ENCODE measurements around the gene DAPK2.
A peak's percentile ranks its signal among the peaks of the same experiment; 100 is the strongest.

Gene DAPK2

DNA sequence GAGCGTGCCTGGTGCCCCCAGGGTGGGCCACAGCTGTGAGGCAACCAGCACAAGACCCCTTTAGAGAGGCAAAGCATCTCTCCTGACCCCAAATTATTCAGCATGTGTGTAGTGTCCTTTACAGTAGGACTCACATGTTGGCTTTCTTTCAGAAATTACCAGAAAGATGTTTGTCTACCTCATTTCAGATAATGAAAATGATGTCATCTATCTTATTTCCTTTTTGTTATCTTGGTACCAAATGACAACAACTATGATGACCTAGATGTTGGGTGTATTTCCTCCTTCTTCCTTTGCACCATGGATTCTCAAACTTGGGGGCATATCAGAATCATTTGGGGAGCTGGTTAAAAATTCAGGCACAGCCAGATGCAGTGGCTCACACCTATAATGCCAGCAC is 50.5 kb downstream of the DAPK2 start:
- DNase-seq: no peak

DNA sequence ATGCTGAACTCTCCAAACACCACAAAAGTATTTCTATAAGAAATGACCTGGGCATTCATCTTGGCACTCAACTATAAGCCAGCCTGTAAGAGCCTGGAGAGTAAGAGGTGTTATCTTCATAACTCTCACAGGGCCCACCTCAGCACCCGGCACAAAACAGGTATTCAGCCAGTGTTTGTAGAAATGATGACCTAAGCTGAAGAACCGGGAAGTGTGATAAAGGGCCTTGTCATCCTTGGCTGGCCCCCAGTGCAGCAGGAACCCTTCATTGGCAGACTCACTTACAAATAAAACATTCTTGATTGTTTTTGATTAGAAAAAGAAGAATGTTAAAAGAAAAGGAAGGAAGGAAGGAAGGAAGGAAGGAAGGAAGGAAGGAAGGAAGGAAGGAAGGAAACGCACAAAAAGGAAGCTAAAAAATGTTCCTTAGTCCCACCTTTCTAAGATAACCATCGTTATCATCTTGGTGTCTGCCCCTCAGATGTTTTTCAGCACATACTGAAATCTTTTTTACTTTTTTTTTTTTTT is 52.1 kb downstream of the DAPK2 start:
- no peak for DNase-seq

DNA sequence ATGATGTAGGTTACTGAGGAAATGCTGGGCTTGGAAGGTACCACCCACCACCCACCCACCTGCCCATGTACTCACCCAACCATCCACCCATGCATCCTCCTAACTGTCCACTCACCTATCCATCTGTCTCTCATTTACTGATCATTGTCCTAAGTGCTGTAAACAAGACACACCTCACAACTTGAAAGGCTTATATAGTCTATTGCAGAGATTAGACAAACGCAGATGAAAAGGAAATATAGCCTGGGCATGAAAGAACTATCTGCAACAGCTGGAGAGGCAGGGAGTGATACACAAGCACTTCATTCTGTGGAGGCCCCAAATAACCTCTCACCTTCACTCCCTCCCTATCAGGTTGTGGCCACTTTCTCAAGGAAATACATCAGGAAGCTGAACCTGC is 54.0 kb downstream of the DAPK2 start:
- DNase-seq: no peak

DNA sequence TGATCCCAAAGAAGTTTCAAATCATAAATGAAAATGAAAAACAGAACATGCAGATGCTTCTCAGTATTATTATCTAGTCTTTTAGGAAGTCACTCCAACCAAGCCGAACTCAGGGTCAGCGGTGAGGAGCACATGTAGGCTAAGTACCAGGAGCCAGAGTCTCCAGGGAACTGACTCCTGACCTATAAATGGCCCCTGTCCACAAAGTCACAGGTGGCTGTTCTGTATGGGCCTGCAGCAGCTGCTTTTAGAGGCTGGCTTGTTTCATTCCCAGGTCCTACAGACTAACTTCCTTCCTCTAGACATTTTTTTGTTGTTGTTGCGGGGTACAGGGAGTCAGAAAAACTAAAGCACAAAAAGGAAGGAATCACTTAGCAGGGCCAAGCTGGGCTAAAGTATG is 54.6 kb downstream of the DAPK2 start:
- no peak for DNase-seq

DNA sequence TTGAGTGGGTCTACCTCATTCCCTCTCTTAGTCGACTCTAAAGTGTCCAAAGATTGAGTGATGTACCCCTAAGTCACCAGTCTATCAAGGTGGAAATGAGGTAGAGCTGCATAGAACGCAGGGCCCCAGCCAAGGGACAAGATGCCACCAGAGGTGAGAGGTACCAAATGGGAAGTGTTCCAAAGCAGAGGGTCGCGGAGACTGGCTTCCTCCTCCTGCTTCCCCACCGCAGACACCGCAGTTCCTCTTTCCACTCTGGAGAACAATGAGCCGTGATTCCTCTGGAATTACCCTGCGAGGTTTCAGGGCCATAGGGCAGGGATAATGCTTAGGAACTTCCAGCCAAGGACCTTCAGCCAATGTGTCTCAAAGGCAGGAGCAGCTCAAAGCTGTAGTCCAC is 55.8 kb downstream of the DAPK2 start:
- no peak for DNase-seq

DNA sequence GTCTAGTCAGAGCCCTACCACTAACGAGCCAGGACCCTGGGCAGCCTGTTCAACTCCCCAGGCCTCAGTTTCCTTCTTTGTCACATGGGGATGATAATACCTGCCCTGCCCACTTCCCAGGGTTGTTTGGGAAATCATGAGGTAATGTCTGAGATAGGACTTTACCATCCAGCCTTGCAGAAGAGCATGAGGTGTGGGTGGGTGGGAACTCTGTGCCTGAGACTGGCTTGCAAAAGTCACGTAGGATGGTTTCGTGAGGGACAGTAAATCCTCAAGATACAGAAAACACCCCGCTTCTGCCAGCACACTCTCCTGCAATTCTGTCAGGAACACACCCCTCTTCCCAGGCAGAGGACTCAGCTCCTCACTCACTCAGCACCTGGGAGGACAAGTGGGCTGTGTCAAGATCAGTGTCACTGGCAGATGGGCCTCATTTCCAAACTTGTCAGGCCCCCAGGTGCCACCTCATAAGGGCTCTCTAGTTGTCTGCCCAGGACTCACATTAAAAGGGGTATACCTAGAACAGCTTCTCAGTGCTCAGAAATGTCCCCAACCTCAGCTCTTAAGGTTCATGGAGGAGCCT is 58.4 kb downstream of the DAPK2 start:
- no peak for DNase-seq

DNA sequence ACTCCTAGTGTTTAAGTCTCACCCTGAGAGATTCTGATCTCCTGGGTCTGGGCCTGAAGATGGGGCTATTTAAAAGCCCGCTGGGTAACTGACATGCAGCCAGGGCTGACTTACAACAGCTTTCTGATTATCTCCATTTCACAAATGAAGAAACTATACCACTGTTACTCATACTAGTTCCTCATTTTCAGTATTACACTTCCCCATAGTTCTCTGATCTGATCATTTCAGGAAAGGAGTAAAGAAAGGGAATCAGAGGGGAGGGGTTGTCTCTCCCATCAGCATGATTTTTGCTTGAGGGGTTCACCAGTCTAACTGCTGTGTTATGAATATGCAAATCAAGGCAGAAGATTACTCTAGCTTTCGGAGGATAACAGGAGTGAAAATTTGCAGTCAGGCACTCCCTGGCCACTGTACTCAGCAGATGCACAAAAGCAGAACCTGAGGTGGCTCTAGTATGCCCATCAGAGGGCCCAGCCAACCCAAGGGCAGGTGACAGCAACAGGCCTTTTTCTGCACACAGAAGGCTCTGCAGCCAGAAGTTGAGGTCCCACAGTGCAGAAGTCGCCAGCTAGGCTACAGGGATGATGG is 59.4 kb downstream of the DAPK2 start:
- DNase-seq: no peak

DNA sequence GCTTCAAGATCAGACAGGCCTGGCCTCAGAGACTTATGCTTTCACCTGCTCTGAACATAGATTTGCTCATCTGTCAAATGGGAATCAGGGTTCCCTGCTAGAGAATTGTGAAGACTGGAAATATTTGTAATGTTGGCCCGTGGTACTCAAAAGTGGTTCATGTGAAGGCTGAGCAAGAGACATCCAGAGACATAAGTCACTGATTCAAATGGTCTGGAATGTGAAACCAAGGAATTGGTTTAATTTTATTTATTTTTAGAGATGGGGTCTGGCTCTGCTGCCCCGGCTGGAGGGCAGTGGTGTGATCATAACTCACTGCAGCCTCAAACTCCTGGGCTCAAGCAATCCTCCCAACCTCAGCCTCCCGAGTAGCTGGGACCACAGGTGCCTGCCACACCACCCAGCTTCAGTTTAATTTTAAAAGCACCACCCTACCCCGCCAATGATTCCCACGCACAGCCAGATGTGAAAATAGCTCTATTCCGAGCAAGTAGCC is 60.1 kb downstream of the DAPK2 start:
- DNase-seq: no peak

DNA sequence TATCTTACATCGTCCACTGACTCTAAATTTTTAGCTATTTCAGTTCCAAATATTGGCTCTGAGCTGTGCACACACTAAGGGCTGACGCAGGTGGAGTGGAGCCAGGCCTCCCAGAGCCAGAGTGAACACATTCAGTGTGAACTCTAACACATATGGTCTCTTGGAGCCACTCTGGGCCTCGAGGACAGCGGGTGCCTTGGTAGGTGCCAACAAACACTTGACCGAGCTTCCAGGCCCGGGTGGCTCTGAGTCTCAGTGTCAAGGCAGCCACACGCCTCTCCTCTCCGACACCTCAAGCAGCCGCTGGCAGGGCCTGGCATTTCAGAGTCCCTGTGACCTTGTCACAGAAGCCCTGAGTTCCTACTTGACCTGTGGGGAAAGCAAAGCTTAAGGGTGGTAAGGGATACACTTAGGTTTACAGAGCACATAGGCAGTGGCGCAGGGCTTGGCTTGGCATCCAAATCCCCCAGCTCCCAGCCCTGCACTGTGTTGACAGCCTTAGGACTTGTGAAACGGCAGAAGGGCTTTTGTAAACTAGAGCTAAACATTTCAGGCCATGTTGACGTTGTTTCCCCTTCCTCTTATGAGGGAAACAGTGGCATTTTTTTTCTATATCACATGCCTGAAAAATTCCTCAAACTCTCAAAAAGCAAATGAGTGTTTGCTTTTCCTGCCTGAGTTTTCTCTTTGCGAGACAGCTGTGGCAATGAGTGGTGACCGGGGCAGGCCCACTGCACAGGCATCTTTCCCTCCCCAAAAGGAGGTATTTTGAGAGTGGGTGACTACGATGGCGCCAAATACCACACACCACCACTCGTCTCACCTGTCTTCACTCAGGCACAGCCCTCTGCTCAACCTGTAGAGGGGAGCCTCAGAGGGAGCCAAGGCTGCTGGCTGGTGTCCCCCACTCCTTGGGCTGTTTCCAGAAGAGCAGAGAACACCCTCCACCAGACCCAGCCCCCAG is 60.8 kb downstream of the DAPK2 start:
- DNase-seq: peak; percentile 86 to 99

DNA sequence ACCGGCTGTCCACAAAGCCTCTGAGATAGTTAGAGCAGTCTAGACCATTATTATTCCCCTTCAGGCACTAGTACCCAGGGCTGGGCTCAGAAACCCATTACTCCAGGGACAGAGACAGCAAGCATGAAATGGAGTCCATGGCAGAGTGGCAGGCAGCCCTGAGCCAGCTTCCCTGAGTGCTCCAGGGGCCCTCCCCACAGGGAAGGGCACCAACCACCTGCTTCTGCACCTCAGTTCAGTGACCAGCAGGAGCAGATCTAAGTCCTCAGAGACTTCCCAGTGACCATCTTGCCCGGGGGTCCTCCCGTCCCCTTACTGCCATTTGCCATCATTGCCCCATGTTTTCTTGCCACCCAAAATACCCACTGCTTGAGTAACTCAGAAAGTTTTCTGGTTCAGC is 62.0 kb downstream of the DAPK2 start:
- no peak for DNase-seq

DNA sequence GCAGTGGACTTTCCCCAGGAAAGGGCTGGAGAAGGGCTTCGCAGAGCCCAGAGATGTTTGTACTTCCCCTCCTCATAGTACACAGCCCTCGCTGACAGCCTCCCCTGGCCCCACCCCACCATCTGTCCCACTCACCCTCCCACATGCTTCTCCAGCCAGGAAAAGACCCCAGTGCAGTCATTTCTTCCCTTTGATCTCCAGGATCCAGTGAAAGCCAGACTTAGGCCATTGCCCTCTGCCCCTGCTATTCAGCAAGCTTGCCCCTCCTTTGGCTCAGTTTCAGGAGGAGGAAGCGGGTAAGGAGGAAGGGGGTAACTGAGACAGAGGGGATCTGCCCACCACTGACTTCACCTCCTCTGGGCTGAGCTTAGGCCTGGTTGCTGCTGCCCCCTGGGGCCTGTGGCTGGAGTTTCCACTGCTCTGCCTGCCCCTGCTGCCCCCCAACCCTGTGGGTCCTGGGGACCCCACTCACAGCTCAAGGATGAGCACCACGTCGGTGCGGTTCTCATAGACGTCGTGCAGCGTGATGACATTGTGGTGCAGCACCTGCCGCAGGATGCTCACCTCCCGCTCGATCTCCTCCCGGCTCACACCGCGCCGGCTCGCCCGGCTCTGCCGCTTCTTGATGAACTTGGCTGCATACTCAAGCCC is 63.1 kb downstream of the DAPK2 start:
- no peak for DNase-seq

DNA sequence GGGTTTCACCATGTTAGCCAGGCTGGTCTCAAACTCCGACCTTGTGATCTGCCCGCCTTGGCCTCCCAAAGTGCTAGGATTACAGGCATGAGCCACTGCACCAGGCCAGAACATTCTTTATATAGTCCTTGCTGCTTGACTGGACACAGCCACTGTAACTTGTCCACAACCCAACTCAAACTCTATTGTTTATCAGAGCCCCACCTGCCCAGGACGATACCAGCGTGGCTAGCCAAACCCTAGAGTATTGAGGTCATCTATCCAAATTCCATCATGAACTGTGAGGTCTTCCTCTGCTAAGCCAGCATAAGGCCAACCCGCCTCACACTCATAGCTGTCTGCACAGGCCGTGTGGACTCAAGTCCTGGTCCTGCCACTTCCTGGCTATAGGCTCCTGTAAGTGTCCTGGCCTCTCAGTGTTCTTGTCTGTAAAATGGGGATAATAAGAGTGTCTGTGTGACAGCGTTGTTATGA is 63.9 kb downstream of the DAPK2 start:
- DNase-seq: no peak

DNA sequence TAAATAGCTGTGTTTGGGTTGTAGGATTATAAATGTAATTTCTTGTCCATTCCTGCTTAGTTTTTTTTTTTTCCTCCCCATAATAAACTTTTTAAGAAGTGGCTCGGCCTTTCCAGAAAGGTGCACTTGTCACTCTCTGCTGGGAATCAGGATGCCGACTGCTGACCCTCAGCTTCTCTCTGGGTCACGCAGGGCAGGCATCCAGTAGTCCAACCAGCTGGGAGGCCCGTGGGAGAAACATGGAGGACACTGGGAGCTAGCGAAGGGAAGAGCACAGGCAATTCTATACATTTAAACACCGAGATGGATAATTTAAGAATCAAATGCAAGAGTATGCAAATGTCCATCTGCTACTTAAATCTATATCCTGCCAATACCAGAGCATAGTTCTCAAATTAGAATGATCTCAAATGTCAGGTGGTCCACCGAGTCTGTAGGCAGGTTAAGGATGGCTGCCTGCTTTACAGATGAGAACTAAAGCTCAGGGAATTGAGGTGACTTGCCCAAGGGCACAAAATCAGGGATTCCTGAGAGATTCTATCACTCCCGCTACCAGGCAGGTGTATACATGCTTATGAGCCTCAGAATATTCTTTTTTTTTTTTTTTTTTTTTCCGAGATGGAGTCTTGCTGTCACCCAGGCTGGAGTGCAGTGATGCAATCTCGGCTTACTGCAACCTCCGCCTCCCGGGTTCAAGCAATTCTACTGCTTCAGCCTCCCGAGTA is 64.5 kb downstream of the DAPK2 start:
- DNase-seq: no peak

DNA sequence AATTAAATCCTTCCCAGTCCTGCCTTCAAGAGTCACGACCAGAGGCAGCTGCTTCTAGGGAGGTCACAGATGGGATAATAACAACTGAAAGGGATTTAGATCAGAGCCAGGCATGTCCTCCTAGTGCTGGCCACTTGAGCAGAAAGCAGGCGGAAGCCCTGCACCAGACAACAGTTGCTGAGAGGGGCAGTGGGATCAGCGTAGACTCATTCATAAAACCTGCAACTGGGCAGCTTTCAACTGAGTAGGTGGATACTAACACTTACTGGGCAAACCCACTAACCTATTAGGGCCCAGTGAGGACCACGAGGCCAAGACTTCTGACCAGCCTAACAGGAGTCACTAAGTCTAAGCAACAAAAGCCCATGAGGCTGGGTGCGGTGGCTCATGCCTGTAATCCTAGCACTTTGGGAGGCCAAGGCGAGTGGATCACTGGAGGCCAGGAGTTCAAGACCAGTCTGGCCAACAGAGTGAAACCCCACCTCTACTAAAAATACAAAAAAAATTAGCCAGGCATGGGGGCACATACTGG is 67.0 kb downstream of the DAPK2 start:
- DNase-seq: no peak

DNA sequence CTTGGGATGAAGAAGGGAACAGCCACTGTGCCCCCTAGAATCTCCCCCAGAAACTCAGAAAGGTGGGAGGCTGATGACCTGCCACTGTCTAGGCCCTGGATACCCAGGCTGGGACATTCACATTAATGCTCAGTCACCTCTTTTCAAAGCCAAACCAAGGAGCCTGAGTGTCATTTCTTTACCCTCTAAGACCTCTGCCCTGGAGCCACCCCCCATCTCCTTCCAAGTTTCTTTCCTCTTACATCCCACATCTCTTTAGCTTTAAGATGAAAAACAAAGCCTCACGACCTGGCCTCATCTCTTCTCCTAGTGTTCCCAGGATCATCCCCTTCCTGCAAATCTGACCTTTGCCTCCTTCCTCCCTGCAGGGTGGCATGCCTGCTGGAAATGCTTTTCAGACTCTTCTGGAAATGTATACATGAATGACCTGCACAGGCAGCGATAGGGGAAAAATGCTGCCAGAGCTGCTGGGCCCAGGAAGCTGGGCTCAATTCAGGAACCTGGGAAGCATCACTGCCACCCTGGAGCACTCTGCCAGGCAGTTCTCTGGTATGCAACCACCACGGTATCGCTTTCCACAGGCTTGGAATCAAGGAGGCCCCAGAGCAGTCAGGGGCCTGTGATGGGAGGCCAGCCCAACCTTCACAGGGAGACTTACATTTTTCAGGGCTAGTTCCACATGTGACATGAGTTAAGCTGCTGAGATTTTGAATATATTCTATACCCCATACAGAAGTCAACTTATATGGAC is 67.6 kb downstream of the DAPK2 start:
- DNase-seq: no peak

DNA sequence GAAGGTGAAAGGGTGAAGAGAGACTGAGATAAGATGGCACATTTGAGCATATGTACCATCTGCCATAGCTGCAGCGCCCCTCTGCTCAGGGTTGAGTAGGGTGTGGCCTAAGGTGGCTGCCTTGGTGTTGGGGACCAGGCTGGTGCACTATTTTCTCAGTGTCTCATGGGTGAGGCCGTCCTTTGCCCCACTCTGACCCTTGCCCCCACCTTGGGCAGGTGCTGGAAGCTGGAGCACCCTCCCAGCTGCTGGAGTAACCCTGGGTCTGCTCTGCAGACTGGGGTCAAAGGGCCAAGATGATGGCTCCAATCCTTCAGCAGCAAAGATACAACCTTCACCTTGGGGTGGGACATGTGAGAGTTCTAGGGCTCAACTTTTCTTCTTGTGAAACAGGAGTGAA is 69.2 kb downstream of the DAPK2 start:
- no peak for DNase-seq

DNA sequence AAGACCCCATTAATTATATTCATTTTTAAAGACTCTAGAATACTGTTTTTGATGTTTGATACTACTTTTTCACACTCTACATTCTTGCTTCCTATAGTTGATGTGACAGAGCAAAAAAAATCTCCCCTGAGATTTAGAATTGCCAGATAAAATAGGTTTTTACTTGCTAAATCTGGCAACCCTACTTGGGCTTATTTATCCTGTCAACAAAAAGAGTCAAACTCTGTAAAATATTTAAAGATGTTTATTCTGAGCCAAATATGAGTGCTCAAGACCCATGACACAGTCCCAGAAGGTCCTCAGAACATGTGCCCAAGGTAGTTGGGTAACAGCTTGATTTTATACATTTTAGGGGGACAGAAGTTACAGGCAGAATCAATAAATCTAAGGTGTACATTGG is 72.3 kb downstream of the DAPK2 start:
- no peak for DNase-seq

DNA sequence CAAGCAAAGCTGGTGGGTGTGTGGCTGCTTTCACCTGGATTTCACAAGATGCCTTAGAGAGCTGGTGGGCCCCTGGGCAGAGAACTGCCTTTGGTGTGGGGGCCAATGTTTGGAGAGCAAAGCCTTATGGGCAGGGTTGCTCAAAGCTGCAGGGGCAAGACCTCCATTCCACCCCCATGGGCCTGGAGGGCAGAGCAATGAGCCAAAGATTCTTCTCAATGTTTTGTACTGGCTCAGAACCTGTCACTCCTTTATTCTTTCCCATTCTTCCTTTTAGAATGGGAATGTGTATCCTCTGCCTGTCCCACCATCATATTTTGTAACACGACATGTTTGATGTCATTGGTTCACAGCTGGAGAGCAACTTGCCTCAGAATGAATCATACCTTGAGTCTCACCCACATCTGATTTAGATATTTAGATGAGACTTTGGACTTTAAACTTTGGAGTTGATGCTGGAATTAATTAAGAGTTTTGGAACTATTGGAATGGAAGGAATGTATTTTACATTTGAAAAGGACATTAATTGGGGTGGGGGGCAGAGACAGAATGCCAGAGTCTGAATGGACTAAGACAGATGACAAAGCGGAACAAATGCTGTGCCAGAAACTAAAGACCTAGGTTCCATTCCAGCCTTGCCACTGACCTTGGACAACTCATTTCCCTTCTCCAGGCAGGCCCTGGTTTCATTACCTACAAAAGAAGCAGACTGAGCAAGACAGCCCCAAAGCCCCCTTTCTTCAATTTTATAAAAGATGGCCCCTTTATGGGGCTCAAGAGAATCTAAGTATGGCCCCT is 72.9 kb downstream of the DAPK2 start:
- no peak for DNase-seq

DNA sequence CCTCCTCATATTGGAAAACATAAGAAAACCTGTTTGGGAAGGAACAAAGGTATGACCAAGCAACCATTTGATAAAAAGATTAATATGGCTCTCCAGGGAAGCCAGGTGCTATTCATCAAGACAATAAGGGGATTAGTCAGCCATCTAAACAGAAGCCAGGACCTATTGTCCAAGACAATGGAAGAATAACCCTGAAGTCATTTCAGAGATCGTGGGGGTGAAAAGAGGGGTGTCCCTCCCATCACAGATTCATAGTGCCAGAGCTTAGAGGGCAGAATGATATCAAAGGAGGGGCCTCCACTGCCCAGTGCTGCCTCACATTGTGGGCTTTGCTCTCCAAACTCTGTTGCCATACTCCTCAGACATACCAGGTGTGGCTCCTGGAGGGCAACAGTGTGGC is 73.5 kb downstream of the DAPK2 start:
- DNase-seq: no peak

DNA sequence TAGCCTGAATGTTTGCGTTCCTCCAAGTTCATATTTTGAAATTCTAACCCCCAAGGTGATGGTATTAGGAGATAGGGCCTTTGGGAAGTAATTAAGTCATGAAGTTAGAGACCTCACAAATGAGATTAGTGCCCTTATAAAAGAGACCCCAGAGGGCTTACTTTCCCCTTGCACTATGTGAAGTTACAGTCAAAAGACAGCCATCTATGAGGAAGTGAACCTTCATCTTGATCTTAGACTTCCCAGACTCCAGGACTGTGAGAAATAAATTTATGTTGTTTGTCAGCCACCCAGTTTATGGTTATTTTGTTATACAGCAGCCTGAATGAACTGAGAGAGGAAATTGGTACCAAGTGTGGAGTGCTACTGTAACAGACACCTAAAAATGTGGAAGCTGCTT is 74.4 kb downstream of the DAPK2 start:
- no peak for DNase-seq
